ENCODE measurements around the gene PAX8. TPM values are rescaled to one million over a fixed set of nuclear protein-coding genes. Genes with fewer than 3 reads are reported as not detected.

PAX8 gene
- total RNA-seq, 1 donor from 2014 or later, result 0.44 TPM

- intact Hi-C loops (cut with micrococcal nuclease), result no loop called here
- DNase-seq, result no peak
- H3K27me3 ChIP-seq (ENCODE audit: low read depth), result no peaks in the 10 kb centered on the region
- TF ChIP-seq, protein P1, sequence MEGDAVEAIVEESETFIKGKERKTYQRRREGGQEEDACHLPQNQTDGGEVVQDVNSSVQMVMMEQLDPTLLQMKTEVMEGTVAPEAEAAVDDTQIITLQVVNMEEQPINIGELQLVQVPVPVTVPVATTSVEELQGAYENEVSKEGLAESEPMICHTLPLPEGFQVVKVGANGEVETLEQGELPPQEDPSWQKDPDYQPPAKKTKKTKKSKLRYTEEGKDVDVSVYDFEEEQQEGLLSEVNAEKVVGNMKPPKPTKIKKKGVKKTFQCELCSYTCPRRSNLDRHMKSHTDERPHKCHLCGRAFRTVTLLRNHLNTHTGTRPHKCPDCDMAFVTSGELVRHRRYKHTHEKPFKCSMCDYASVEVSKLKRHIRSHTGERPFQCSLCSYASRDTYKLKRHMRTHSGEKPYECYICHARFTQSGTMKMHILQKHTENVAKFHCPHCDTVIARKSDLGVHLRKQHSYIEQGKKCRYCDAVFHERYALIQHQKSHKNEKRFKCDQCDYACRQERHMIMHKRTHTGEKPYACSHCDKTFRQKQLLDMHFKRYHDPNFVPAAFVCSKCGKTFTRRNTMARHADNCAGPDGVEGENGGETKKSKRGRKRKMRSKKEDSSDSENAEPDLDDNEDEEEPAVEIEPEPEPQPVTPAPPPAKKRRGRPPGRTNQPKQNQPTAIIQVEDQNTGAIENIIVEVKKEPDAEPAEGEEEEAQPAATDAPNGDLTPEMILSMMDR (IDR thresholded peaks at IDR 0.05; ENCODE audit: borderline replicate concordance), result no peak
- H3K27ac ChIP-seq (replicated peaks), result peak overlapping the region; percentile 71
- no peaks in the 10 kb centered on the region for H3K36me3 ChIP-seq
- H3K9me3 ChIP-seq (replicated peaks), result no peaks in the 10 kb centered on the region
- no peak overlapping the region for H3K4me3 ChIP-seq
- H3K4me1 ChIP-seq, result peaks cover 50% of the 10 kb centered on the region
Observed at GRCh38 chr2:113213061-113213930, 65.4 kb downstream of the PAX8 start.

GRCh38 chr2:113212245-113213060 lies 66.3 kb downstream of the PAX8 start:
- TF ChIP-seq, protein P1 (IDR thresholded peaks at IDR 0.05; ENCODE audit: borderline replicate concordance), result no peak
- intact Hi-C loops (cut with micrococcal nuclease), result no loop called here
- Histone ChIP-seq H3K4me1 (peaks cover 41% of the 10 kb centered on the region), H3K9me3 (replicated peaks) (no peaks in the 10 kb centered on the region), H3K36me3 (no peaks in the 10 kb centered on the region), H3K4me3 (peak overlapping the region; percentile 41), H3K27me3 (ENCODE audit: low read depth) (no peaks in the 10 kb centered on the region), H3K27ac (replicated peaks) (peak overlapping the region; percentile 71)
- DNase-seq, result peak; percentile 36

GRCh38 chr2:113211226-113212105 lies 67.3 kb downstream of the PAX8 start:
- intact Hi-C loops (cut with micrococcal nuclease), result no loop called here
- peak overlapping the region; percentile 41 for H3K4me3 ChIP-seq
- DNase-seq, result no peak
- H3K27me3 ChIP-seq (ENCODE audit: low read depth), result no peaks in the 10 kb centered on the region
- H3K36me3 ChIP-seq, result no peaks in the 10 kb centered on the region
- H3K4me1 ChIP-seq, result peaks cover 32% of the 10 kb centered on the region
- no peaks in the 10 kb centered on the region for H3K9me3 ChIP-seq (replicated peaks)
- peak overlapping the region; percentile 71 for H3K27ac ChIP-seq (replicated peaks)
- TF ChIP-seq, protein P1 (IDR thresholded peaks at IDR 0.05; ENCODE audit: borderline replicate concordance), result no peak

GRCh38 chr2:113209646-113210171 lies 69.0 kb downstream of the PAX8 start:
- Histone ChIP-seq H3K4me3 (no peak overlapping the region), H3K4me1 (peaks cover 27% of the 10 kb centered on the region), H3K9me3 (replicated peaks) (no peaks in the 10 kb centered on the region), H3K36me3 (no peaks in the 10 kb centered on the region), H3K27me3 (ENCODE audit: low read depth) (no peaks in the 10 kb centered on the region), H3K27ac (replicated peaks) (no peak overlapping the region)
- intact Hi-C loops (cut with micrococcal nuclease), result loop anchor here (10.0 kb wide), 1 partner anchor 45 kb away; no protein-coding TSS in a partner anchor
- no peak for DNase-seq
- TF ChIP-seq, protein P1 (IDR thresholded peaks at IDR 0.05; ENCODE audit: borderline replicate concordance), result no peak
